ENCODE results near the gene PRLH.

GRCh38 chr2:237566401-237567235, at the start of gene PRLH:
- TF ChIP-seq, protein P1, sequence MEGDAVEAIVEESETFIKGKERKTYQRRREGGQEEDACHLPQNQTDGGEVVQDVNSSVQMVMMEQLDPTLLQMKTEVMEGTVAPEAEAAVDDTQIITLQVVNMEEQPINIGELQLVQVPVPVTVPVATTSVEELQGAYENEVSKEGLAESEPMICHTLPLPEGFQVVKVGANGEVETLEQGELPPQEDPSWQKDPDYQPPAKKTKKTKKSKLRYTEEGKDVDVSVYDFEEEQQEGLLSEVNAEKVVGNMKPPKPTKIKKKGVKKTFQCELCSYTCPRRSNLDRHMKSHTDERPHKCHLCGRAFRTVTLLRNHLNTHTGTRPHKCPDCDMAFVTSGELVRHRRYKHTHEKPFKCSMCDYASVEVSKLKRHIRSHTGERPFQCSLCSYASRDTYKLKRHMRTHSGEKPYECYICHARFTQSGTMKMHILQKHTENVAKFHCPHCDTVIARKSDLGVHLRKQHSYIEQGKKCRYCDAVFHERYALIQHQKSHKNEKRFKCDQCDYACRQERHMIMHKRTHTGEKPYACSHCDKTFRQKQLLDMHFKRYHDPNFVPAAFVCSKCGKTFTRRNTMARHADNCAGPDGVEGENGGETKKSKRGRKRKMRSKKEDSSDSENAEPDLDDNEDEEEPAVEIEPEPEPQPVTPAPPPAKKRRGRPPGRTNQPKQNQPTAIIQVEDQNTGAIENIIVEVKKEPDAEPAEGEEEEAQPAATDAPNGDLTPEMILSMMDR (IDR thresholded peaks at IDR 0.05), result no peak
- no peak for TF ChIP-seq POLR2A (IDR thresholded peaks at IDR 0.05)
